GM21825 (cell line): ENCODE results near the gene SCP2D1.

Experiments used
- ATAC-seq: cut with Tn5 transposase; IDR thresholded peaks from one replicate; pipeline ENCODE4 v1.9.1; 2021; ENCODE audit warnings: mild to moderate bottlenecking, moderate library complexity; ENCODE audit not compliant: unreplicated experiment

The SCP2D1 gene

GRCh38 chr20:18811186-18811585 lies 2.4 kb upstream of the SCP2D1 start:
- ATAC-seq = no peak

DNA sequence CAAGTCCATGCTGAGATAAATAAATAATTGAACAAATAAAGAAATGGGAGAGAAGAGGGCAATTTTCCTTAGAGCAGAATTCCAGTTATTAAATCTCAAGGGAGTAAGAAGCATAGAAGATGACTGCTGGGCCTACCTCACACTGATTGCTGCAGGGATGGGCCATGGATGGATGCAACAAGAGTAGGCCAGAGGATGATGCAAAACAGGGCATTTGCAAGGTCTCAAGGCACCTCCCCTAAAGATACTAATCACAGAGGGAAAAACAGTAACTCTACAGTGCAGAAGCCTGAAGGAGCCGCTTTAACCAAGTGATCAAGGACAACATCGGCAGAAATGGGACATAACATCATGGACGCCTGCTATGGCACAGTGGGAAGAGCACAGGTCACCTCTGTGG lies 1.7 kb upstream of the SCP2D1 start:
- ATAC-seq = no peak

GRCh38 chr20:18815194-18815942 lies 1.8 kb downstream of the SCP2D1 start:
- ATAC-seq = no peak

GRCh38 chr20:18822832-18823231 lies 9.2 kb downstream of the SCP2D1 start:
- ATAC-seq = no peak

DNA sequence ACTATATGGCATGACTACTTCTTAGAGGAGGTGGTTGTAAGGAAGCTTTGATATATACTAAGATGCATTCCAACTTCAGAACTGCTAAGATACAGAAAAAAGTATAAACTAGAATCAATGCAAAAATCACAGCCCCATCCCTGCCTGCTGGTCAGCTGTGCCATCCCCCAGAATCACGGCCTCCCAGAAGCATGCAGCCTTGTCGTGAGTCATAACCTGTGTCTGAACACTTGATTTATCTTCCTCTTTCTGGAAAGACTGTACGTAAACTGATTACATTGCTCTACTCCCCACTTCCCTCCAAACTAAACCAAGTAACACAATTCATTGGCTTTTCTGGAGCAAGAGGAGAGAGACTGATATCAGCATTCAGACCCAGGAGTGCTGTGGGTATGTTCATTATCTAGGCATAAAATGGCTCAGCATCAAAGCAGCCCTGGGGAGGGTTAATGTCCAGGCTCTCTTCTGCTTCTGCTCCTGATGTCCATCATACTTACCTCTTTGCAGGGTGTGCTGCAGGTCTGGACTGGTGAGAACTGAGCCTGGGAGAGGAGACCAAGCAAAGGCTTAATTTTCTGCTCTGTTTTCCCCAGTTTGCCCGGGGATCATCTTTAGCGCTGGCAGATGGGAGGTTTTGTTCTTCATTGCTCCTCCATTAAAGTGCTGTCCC lies 18.4 kb downstream of the SCP2D1 start:
- no peak for ATAC-seq

DNA sequence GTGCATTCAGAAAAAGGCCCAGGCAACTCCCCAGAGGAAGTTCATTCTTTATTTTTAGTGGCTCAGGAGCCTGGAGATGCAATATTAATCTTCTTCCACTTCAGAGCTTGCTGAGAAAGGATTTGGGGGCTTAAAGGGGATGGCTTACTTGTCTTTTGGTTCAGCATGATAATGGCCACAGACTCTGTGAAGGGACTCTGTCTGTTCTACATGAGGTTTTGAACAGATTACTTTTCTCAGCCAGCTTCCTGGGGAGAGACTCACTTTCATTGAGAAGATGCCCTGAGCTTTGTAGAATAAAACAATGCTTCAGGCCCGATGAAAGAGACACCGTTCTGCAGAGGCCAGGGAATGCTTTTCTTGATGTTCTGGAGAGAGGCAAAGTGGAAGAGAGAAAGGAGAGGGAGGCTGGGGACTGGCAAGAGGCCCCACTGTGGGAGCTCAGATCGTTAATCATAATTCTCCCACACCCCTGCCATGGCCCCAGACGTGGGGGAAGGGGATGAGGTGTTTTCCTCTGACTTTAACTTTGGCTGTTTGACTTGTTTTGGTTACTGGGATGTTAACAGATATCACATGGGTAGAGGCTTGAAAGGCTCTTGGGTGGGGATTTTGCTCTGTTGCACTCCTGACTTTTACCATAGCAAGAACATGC lies 19.1 kb downstream of the SCP2D1 start:
- ATAC-seq = no peak

GRCh38 chr20:18835466-18836256 lies 22.1 kb downstream of the SCP2D1 start:
- no peak for ATAC-seq

- no peak for ATAC-seq
Observed at GRCh38 chr20:18837718-18838117, 24.1 kb downstream of the SCP2D1 start.

GRCh38 chr20:18839507-18840247 lies 26.1 kb downstream of the SCP2D1 start:
- no peak for ATAC-seq

DNA sequence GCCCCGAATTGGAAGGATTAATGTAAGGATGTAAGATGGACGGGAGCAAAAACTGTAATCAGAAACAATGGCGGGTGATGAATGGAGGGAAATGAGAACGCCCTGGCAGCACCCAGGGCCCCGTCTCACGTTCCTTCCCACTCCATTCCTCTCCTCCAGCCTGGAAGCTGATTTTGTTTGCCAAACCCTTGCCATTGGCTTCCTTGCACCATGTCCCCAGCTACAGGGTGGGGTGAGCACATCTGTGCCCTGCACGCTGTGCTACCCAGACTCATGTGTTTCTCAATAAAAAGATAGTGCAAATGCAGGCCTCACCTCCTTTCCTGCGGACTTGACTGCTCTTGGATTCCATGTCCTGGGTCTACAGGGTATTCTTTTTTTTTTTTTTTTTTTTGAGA lies 26.7 kb downstream of the SCP2D1 start:
- no peak for ATAC-seq

- ATAC-seq = no peak
Observed at GRCh38 chr20:18845017-18845416, 31.4 kb downstream of the SCP2D1 start.

- ATAC-seq = no peak
Observed at GRCh38 chr20:18847226-18847755, 33.7 kb downstream of the SCP2D1 start.

GRCh38 chr20:18849131-18849530 lies 35.5 kb downstream of the SCP2D1 start:
- no peak for ATAC-seq

DNA sequence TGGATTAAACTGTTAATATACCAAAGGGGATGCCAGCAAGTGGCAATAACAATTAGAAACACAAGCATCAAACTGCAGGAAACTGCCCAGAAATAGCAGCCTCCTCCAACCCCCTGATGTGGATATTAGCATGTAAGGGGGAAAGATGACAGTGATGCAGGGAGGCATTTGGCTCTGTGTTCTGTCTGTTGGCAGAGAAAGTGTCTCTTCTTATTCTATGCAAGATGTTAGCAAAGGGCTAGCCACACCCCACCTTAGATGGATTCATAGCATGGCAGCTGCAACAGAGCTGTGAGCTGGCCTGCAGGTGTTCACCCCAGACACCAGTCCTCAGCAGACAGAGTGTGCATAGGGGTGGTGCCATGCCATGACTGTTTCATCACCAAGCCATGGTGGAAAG lies 38.0 kb downstream of the SCP2D1 start:
- no peak for ATAC-seq

DNA sequence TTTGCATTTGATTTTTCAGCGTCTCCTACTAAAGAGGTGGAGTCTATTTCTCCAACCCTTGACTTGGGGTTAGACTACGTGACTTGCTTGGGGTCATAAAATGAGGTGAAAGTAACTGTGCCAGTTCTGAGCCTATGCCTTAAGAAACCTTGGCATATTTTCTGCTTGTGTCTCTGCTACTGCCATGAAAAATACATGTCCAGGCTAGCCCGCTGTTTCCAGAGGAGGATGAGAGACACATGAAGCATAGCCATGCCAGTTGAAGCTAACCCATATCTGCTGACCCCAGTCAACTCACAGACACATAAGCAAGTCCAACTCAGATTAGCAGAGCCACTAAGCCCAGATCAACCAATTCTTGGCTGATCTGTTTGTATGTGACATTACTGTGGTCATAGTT lies 38.7 kb downstream of the SCP2D1 start:
- ATAC-seq = no peak

GRCh38 chr20:18853216-18853615 lies 39.6 kb downstream of the SCP2D1 start:
- ATAC-seq = no peak

DNA sequence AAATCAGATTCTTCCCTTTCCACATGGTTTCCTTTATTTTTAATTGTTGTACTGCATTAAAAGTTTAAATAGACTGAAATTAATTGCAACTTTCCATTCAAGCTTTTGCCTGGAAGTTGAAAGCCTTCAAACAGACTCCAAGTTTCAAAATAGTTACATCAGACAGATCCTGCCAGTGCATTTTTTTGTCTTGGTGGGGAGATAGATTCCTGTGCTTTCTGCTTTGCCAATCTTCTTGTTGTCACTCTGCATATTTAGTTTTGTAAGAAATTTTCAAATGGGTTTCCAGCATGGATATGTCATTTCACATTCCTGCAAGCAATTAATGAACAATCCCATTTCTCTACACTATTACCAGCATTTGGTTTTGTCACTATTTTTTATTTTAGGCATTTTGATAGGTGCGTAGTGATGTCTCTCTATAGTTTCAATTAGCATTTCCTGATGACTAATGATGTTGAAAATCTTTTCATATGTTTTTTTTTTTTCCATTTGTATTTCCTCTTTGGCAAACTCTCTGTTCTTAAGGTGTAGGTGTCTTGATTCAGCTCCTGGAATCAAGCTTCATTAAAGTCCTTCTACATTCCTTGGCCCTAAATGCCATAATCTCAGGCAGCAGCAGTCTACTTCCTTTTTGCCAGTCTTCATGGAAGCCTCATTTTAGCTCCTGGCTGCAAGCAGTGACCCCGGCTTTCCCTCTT lies 40.5 kb downstream of the SCP2D1 start:
- no peak for ATAC-seq

DNA sequence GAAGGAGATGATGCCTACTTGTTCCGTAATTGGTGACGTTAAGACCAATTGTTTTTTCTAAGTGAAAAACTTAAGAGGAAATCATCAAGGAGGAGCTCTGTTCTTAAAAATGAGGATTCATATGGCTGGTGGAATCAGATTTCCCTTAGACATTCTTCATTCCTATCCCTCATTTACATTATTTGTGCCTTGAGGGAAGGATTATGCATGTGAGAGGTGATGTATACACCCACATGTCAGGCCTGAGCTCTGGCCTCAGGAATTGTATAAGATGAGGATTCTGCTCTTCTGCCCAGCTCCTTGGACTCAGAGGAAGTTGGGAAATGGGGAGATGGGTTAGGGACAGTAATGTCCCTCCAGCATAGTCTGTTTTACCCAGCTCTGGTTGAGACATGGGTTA lies 42.3 kb downstream of the SCP2D1 start:
- no peak for ATAC-seq

DNA sequence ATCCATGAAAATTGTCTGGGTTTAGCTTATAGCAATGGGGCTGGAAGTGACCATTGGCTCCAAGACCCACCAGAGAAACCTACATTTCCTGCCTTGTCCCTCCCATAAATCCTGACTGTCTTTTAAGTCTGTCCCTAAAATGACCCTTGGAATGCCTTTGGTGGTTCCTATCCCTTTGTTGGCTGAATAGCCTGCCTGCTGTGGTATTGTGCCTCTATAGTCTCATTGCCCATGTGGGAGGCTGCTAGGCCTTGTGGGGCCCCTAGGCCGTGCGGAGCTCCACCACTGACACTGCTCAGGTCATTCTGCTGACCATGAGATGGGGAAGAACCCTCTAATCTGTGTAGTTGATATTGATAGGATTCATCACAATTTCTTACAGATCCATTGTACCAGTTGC lies 43.3 kb downstream of the SCP2D1 start:
- no peak for ATAC-seq

GRCh38 chr20:18857640-18858039 lies 44.1 kb downstream of the SCP2D1 start:
- ATAC-seq = no peak
